GM12878 (cell line): ENCODE measurements around the gene NUMB. TPM values are rescaled to one million over a fixed set of nuclear protein-coding genes. Genes with fewer than 3 reads are reported as not detected.

Experiments used
- CREM ChIP-seq: IDR thresholded peaks from 2 replicates; pipeline ENCODE4 v1.6.1; 2014; ENCODE audit warnings: antibody characterized with exemption, low read depth
- NR2F1 ChIP-seq: fragments of 450-650 bp; conservative IDR thresholded peaks from 2 replicates; pipeline ENCODE4 v1.6.1; 2017; ENCODE audit warnings: mild to moderate bottlenecking
- TCF3 ChIP-seq: IDR thresholded peaks from 2 replicates; pipeline ENCODE4 v1.6.1; 2012; ENCODE audit warnings: low read depth, mild to moderate bottlenecking, low read length, borderline replicate concordance; ENCODE audit not compliant: insufficient read depth
- YBX1 ChIP-seq: fragments of 450-650 bp; IDR thresholded peaks from 2 replicates; pipeline ENCODE4 v1.6.1; 2016; ENCODE audit warnings: antibody characterized with exemption
- polyA plus RNA-seq, 11 experiments: library from polyadenylated mRNA; depleted of rRNA in 4 of 11; unstranded in 6 of 11; stranded (reverse) in 5 of 11; fragments of >200 nt; fragmentation: Nextera tagmentation in 4 of 11; fragmentation: Illumina TruSeq in 1 of 11; extraction: Ambion mirVana in 4 of 11; extraction: Trizol in 1 of 11; gene quantifications; 1 replicate in 1 of 11; 2 replicates in 10 of 11; pipeline versions ENCODE4 v1.2.1 to v1.2.3, GENCODE V29; 2011 to 2016; ENCODE audit warnings: inconsistent platforms in 2 of 11, missing spikeins in 2 of 11, low read depth in 1 of 11
- total RNA-seq, 4 experiments: library from RNA; depleted of rRNA in 3 of 4; stranded (reverse); fragments of >200 nt in 3 of 4; fragmentation: Illumina TruSeq in 1 of 4; extraction: Trizol in 1 of 4; gene quantifications; 2 replicates each; pipeline versions ENCODE4 v1.2.1 to v1.2.3, GENCODE V29; 2013 to 2021
- TF ChIP-seq, protein P1 (sequence below): fragments of 450-650 bp; IDR thresholded peaks from 2 replicates; pipeline ENCODE4 v1.6.1; 2018; ENCODE audit warnings: mild to moderate bottlenecking, low read depth, moderate library complexity; ENCODE audit not compliant: partially characterized antibody
- TF ChIP-seq, protein P2 (sequence below): fragments of 450-650 bp; IDR thresholded peaks from 2 replicates; pipeline ENCODE4 v1.6.1; 2017; ENCODE audit warnings: mild to moderate bottlenecking, moderate library complexity

NUMB gene
- total and polyA plus RNA-seq, 10 of the 15 experiments (the other 5 are each of a cell fraction or from before 2014, with no cell fraction given): 22.0 to 147 (median 48.9) TPM

DNA sequence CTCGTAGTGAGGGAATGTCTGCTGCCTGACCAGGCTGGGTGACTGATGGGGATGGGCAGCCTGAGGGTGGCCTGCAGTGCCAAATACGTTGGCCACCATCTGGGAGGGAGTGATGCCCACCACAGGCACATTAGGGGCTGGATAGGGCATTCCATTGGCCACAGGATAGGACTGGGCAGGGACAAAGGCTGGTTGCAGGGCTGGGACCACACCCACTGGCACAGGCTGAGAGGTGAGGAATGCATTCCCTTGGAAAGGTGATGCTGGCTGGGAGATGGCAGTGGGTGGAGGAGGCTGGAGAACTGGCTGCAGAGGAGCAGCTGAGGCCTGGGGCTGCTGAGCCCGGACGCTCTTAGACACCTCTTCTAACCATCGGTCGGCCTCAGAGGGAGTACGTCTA, 181.5 kb downstream of the NUMB start (continued):
- TF ChIP-seq, protein P1, sequence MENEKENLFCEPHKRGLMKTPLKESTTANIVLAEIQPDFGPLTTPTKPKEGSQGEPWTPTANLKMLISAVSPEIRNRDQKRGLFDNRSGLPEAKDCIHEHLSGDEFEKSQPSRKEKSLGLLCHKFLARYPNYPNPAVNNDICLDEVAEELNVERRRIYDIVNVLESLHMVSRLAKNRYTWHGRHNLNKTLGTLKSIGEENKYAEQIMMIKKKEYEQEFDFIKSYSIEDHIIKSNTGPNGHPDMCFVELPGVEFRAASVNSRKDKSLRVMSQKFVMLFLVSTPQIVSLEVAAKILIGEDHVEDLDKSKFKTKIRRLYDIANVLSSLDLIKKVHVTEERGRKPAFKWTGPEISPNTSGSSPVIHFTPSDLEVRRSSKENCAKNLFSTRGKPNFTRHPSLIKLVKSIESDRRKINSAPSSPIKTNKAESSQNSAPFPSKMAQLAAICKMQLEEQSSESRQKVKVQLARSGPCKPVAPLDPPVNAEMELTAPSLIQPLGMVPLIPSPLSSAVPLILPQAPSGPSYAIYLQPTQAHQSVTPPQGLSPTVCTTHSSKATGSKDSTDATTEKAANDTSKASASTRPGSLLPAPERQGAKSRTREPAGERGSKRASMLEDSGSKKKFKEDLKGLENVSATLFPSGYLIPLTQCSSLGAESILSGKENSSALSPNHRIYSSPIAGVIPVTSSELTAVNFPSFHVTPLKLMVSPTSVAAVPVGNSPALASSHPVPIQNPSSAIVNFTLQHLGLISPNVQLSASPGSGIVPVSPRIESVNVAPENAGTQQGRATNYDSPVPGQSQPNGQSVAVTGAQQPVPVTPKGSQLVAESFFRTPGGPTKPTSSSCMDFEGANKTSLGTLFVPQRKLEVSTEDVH: no peak
- TF ChIP-seq CREM (no peak), TCF3 (no peak), NR2F1 (no peak), YBX1 (no peak)
- TF ChIP-seq, protein P2, sequence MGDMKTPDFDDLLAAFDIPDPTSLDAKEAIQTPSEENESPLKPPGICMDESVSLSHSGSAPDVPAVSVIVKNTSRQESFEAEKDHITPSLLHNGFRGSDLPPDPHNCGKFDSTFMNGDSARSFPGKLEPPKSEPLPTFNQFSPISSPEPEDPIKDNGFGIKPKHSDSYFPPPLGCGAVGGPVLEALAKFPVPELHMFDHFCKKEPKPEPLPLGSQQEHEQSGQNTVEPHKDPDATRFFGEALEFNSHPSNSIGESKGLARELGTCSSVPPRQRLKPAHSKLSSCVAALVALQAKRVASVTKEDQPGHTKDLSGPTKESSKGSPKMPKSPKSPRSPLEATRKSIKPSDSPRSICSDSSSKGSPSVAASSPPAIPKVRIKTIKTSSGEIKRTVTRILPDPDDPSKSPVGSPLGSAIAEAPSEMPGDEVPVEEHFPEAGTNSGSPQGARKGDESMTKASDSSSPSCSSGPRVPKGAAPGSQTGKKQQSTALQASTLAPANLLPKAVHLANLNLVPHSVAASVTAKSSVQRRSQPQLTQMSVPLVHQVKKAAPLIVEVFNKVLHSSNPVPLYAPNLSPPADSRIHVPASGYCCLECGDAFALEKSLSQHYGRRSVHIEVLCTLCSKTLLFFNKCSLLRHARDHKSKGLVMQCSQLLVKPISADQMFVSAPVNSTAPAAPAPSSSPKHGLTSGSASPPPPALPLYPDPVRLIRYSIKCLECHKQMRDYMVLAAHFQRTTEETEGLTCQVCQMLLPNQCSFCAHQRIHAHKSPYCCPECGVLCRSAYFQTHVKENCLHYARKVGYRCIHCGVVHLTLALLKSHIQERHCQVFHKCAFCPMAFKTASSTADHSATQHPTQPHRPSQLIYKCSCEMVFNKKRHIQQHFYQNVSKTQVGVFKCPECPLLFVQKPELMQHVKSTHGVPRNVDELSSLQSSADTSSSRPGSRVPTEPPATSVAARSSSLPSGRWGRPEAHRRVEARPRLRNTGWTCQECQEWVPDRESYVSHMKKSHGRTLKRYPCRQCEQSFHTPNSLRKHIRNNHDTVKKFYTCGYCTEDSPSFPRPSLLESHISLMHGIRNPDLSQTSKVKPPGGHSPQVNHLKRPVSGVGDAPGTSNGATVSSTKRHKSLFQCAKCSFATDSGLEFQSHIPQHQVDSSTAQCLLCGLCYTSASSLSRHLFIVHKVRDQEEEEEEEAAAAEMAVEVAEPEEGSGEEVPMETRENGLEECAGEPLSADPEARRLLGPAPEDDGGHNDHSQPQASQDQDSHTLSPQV: no peak
